Adrenal gland (tissue), 12 donors: ENCODE results near the gene EXOC6. TPM values are rescaled to one million over a fixed set of nuclear protein-coding genes. Genes with fewer than 3 reads are reported as not detected.

Experiments used
- DNase-seq, 7 donors: peaks; one replicate each; pipeline ENCODE4 v3.0.0-alpha.2; 2019 to 2020
- H3K27ac ChIP-seq, 5 donors: fragments of 200-600 bp; sonication (generic) in 4 of 5; 1 replicate in 3 of 5; 2 replicates in 2 of 5; pipeline versions ENCODE4 v1.5.1 to v1.8.0; 2016 to 2020; ENCODE audit warnings: mild to moderate bottlenecking in 1 of 5
- H3K27me3 ChIP-seq: fragments of 200-600 bp; 2 replicates; pipeline ENCODE4 v1.8.0; 2021
- H3K36me3 ChIP-seq, 2 donors: fragments of 200-600 bp; replicated peaks in 1 of 2; 1 replicate in 1 of 2; 2 replicates in 1 of 2; pipeline versions ENCODE4 v1.5.1 to v1.8.0; 2018 to 2022
- H3K4me1 ChIP-seq, 2 donors: fragments of 200-600 bp; replicated peaks in 1 of 2; 1 replicate in 1 of 2; 2 replicates in 1 of 2; pipeline versions ENCODE4 v1.5.1 to v1.8.0; 2018 to 2021
- H3K4me3 ChIP-seq, 4 donors: fragments of 200-600 bp; sonication (generic) in 3 of 4; one replicate each; pipeline ENCODE4 v1.5.1; 2016 to 2018
- H3K9me3 ChIP-seq, 3 donors: fragments of 200-600 bp; sonication (generic) in 1 of 3; replicated peaks in 1 of 3; 1 replicate in 2 of 3; 2 replicates in 1 of 3; pipeline versions ENCODE4 v1.5.1 to v1.8.0; 2016 to 2021
- POLR2A ChIP-seq, 2 donors: fragments of 450-650 bp; IDR thresholded peaks; one replicate each; pipeline ENCODE4 v1.6.1; 2017; ENCODE audit warnings: antibody characterized with exemption in 2 of 2, mild to moderate bottlenecking in 2 of 2, moderate library complexity in 1 of 2
- WGBS, 4 donors: extraction: QIAGEN DNeasy Blood & Tissue Kit in 2 of 4; methylation state at CpG; one replicate each; pipeline versions ENCODE4 v1.1.5 to v1.1.7; 2013 to 2017; 5-methylcytosine and 5-hydroxymethylcytosine counted together
- intact Hi-C, 2 donors: fragments of 100-400 bp; cut with DNase I; formaldehyde crosslinking; loops; one replicate each; pipeline versions ENCODE4 v1.14.1 to v1.15.0; 2022 to 2023
- polyA plus RNA-seq, 3 donors: library from polyadenylated mRNA; stranded (reverse); fragments of 200-250 nt in 2 of 3; fragments of 350-450 nt in 1 of 3; fragmentation: Illumina TruSeq in 1 of 3; extraction: RNeasy Lipid Tissue Mini Kit (QIAGEN cat#74804) in 1 of 3; gene quantifications; one replicate each; pipeline ENCODE4 v1.2.3, GENCODE V29; 2013 to 2014
- small RNA-seq, 2 donors: library from RNA; depleted of rRNA; stranded (forward); fragments of <200 nt; gene quantifications; one replicate each; pipeline ENCODE3, GENCODE V24; 2016
- total RNA-seq, 9 donors: library from RNA; depleted of rRNA in 4 of 9; stranded (reverse); fragments of >200 nt in 4 of 9; fragments of 120-200 nt in 1 of 9; fragmentation: NEBNext Ultra II Directional in 1 of 9; extraction: Animal tissue kit (Norgen Biotek cat#: 25700) in 1 of 9; gene quantifications; one replicate each; pipeline versions ENCODE4 v1.1.0 to v1.2.4, GENCODE V29; 2013 to 2023
- TF ChIP-seq, protein P1 (sequence below), 6 experiments: fragments of 450-650 bp in 4 of 6; fragments of 200-600 bp in 2 of 6; sonication (generic) in 1 of 6; IDR thresholded peaks; 1 replicate in 5 of 6; 2 replicates in 1 of 6; pipeline versions ENCODE4 v1.5.1 to v1.8.0; 2016 to 2021; ENCODE audit warnings: antibody characterized with exemption in 6 of 6, mild to moderate bottlenecking in 2 of 6, moderate library complexity in 1 of 6
- donor health status: healthy with polysubstance abuse.
- donor health status: Bipolar disorder and iron deficiency.
- donor health status: DM: yes; HTN: yes; CAD: no.
- donor health status: DM: no; HTN: no; CAD: no.
- donor health status: DM: no; HTN: no; CAD: no.
- donor health status: DM: yes; HTN: yes; CAD: no.

The EXOC6 gene
- total and polyA plus RNA-seq, 12 donors: 7.1 to 60.1 (median 25.7) TPM

DNA sequence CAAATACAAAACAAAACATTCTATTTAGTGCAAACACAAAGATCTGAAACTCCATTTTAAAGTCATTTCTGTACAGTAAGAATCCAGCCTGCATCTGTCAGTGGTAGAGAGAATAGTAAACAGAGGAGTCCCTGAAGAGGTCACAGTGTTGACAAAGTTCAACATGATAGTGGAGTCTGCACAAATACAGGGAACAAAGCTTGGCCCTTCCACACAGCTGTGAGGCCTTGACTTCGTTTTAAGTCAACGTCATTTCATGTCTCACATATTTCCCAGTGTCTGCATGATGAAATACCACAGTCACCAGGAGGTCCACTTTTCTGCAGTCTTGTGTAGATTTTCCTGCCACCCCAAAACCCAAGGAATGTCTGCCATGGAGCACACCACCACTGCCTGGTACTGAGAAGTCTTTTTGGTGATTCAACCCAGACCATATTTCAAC is 258.3 kb downstream of the EXOC6 start:
- no peak overlapping the region for H3K27ac ChIP-seq
- peaks cover 0 to 4% (median 0%) of the 10 kb centered on the region in 3 donors for H3K9me3 ChIP-seq
- no peak for TF ChIP-seq POLR2A (IDR thresholded peaks at IDR 0.05)
- TF ChIP-seq, protein P1, sequence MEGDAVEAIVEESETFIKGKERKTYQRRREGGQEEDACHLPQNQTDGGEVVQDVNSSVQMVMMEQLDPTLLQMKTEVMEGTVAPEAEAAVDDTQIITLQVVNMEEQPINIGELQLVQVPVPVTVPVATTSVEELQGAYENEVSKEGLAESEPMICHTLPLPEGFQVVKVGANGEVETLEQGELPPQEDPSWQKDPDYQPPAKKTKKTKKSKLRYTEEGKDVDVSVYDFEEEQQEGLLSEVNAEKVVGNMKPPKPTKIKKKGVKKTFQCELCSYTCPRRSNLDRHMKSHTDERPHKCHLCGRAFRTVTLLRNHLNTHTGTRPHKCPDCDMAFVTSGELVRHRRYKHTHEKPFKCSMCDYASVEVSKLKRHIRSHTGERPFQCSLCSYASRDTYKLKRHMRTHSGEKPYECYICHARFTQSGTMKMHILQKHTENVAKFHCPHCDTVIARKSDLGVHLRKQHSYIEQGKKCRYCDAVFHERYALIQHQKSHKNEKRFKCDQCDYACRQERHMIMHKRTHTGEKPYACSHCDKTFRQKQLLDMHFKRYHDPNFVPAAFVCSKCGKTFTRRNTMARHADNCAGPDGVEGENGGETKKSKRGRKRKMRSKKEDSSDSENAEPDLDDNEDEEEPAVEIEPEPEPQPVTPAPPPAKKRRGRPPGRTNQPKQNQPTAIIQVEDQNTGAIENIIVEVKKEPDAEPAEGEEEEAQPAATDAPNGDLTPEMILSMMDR (IDR thresholded peaks at IDR 0.05): no peak
- H3K27me3 ChIP-seq: no peaks in the 10 kb centered on the region
- intact Hi-C loops: no loop called here
- H3K4me3 ChIP-seq: no peak overlapping the region
- DNase-seq: no peak
- WGBS, 4 donors: 15 to 41% (median 32%) methylated on average over 2 of the region's 2 CpGs
- H3K36me3 ChIP-seq: no peaks in the 10 kb centered on the region
- H3K4me1 ChIP-seq: no peaks in the 10 kb centered on the region

Small RNA genes lying within 50 kb of the gene (small RNA-seq; reads per million reads assigned to genes)
- gene AL392103.1: 0 reads per million in 2 donors

Other genes starting within 250 kb of the EXOC6 start
- 10 to 100 TPM; 10.2 to 49.3 (median 25.5) TPM for gene HHEX, start 158.6 kb upstream of the EXOC6 start, total RNA-seq
- 10 to 100 TPM; 14.4 to 20.8 (median 18.5) TPM for gene HHEX, start 158.6 kb upstream of the EXOC6 start, polyA plus RNA-seq
- 1 to 10 TPM in 1 of 9 donors, under 1 TPM in 7, not detected in 1; 0.11 to 5.8 (median 0.23) TPM for gene CYP26C1, start 212.3 kb downstream of the EXOC6 start, total RNA-seq
- under 1 TPM; 0.10 to 0.48 (median 0.31) TPM for gene CYP26C1, start 212.3 kb downstream of the EXOC6 start, polyA plus RNA-seq
- 1 to 10 TPM in 1 of 9 donors, under 1 TPM in 4, not detected in 4; 0.06 to 4.2 (median 0.32) TPM for gene CYP26A1, start 225.4 kb downstream of the EXOC6 start, total RNA-seq
- under 1 TPM; 0.10 to 0.62 (median 0.56) TPM for gene CYP26A1, start 225.4 kb downstream of the EXOC6 start, polyA plus RNA-seq